HepG2 (cell line): Measurements from ENCODE around the gene TMEM196. TPM values are rescaled to one million over a fixed set of nuclear protein-coding genes. Genes with fewer than 3 reads are reported as not detected.
A peak's percentile ranks its signal among the peaks of the same experiment; 100 is the strongest.

Source experiments
- BHLHE40 ChIP-seq: IDR thresholded peaks from 2 replicates; pipeline ENCODE4 v1.6.1; 2011; ENCODE audit warnings: low read length, improper control_type of control experiment
- BRD4 ChIP-seq: sonication (generic); formaldehyde crosslinking; IDR thresholded peaks from 2 replicates; pipeline ENCODE4 v1.4.0; 2020; ENCODE audit warnings: missing genetic modification reagents
- GABPA ChIP-seq, 2 experiments: IDR thresholded peaks; 2 replicates each; pipeline ENCODE4 v1.6.1; 2011 to 2016; ENCODE audit warnings: low read depth in 2 of 2, low read length in 1 of 2, missing biosample characterization in 1 of 2, missing genetic modification characterization in 1 of 2
- GFI1 ChIP-seq: sonication (generic); formaldehyde crosslinking; IDR thresholded peaks from 2 replicates; pipeline ENCODE4 v1.5.0; 2020; ENCODE audit warnings: missing genetic modification reagents, mild to moderate bottlenecking, borderline replicate concordance
- MAFF ChIP-seq: IDR thresholded peaks from 2 replicates; pipeline ENCODE4 v1.6.1; 2011; ENCODE audit warnings: low read depth, low read length, improper control_type of control experiment
- MBD4 ChIP-seq: IDR thresholded peaks from 2 replicates; pipeline ENCODE4 v1.6.1; 2012; ENCODE audit warnings: low read length, inconsistent platforms, borderline replicate concordance
- MLXIP ChIP-seq: sonication (generic); formaldehyde crosslinking; IDR thresholded peaks from 2 replicates; pipeline ENCODE4 v1.9.0; 2021; ENCODE audit warnings: missing genetic modification reagents, borderline replicate concordance
- NCOA2 ChIP-seq: sonication (generic); formaldehyde crosslinking; IDR thresholded peaks from 2 replicates; pipeline ENCODE4 v1.8.0; 2022; ENCODE audit warnings: inconsistent platforms
- NR2F1 ChIP-seq, 2 experiments: fragments of 450-650 bp in 1 of 2; formaldehyde crosslinking in 1 of 2; IDR thresholded peaks; 2 replicates each; pipeline versions ENCODE4 v1.5.0 to v1.6.1; 2016 to 2020; ENCODE audit warnings: mild to moderate bottlenecking in 1 of 2, missing compliant biosample characterization in 1 of 2, missing genetic modification reagents in 1 of 2, moderate library complexity in 1 of 2
- POLR2A ChIP-seq, 2 experiments: IDR thresholded peaks; 2 replicates each; pipeline ENCODE4 v1.6.1; 2011; ENCODE audit warnings: low read depth in 2 of 2, low read length in 2 of 2, mild to moderate bottlenecking in 1 of 2, moderate library complexity in 1 of 2; ENCODE audit not compliant: insufficient read depth in 1 of 2
- SETDB1 ChIP-seq: sonication (generic); formaldehyde crosslinking; IDR thresholded peaks from 2 replicates; pipeline ENCODE4 v1.5.1; 2020; ENCODE audit warnings: missing genetic modification reagents, mild to moderate bottlenecking, borderline replicate concordance
- TAF15 ChIP-seq: fragments of 200-400 bp; formaldehyde crosslinking; IDR thresholded peaks from one replicate; pipeline ENCODE4 v1.6.1; 2018; ENCODE audit warnings: mild to moderate bottlenecking, low read depth, low read length; ENCODE audit not compliant: poor library complexity, severe bottlenecking
- ZBTB4 ChIP-seq: sonication (generic); formaldehyde crosslinking; IDR thresholded peaks from 2 replicates; pipeline ENCODE4 v1.4.0; 2020; ENCODE audit warnings: missing genetic modification reagents, mild to moderate bottlenecking, borderline replicate concordance
- ZFP41 ChIP-seq: sonication (generic); formaldehyde crosslinking; IDR thresholded peaks from 2 replicates; pipeline ENCODE4 v1.4.0; 2020; ENCODE audit warnings: mild to moderate bottlenecking, missing genetic modification reagents, borderline replicate concordance
- ZFP82 ChIP-seq: sonication (generic); formaldehyde crosslinking; IDR thresholded peaks from 2 replicates; pipeline ENCODE4 v1.5.1; 2020; ENCODE audit warnings: mild to moderate bottlenecking, missing genetic modification reagents, borderline replicate concordance
- ZKSCAN5 ChIP-seq: sonication (generic); formaldehyde crosslinking; IDR thresholded peaks from 2 replicates; pipeline ENCODE4 v1.5.1; 2020; ENCODE audit warnings: mild to moderate bottlenecking, missing genetic modification reagents
- ZNF513 ChIP-seq: sonication (generic); formaldehyde crosslinking; conservative IDR thresholded peaks from 2 replicates; pipeline ENCODE4 v1.5.0; 2020; ENCODE audit warnings: missing genetic modification reagents
- ZNF567 ChIP-seq: sonication (generic); formaldehyde crosslinking; IDR thresholded peaks from 2 replicates; pipeline ENCODE4 v1.8.1; 2023; ENCODE audit warnings: mild to moderate bottlenecking, missing genetic modification reagents, borderline replicate concordance
- ZNF746 ChIP-seq: sonication (generic); formaldehyde crosslinking; IDR thresholded peaks from 2 replicates; pipeline ENCODE4 v1.8.0; 2022; ENCODE audit warnings: mild to moderate bottlenecking, missing genetic modification reagents
- polyA plus RNA-seq, 8 experiments: library from polyadenylated mRNA; depleted of rRNA in 3 of 8; stranded (reverse) in 7 of 8; unstranded in 1 of 8; fragments of >200 nt; fragmentation: Illumina TruSeq in 4 of 8; extraction: Trizol in 4 of 8; gene quantifications; 2 replicates each; pipeline versions ENCODE4 v1.2.1 to v1.2.3, GENCODE V29; 2011 to 2016; ENCODE audit warnings: low read depth in 4 of 8, missing spikeins in 1 of 8, mixed read lengths in 1 of 8; ENCODE audit not compliant: insufficient read depth in 1 of 8
- total RNA-seq, 5 experiments: library from RNA; depleted of rRNA; stranded (reverse); fragments of >200 nt; fragmentation: Illumina TruSeq; extraction: Trizol; gene quantifications; 2 replicates each; pipeline ENCODE4 v1.2.3, GENCODE V29; 2016; ENCODE audit warnings: low read depth in 1 of 5

Gene TMEM196
- total and polyA plus RNA-seq, 2 of the 13 experiments (the other 11 are each of a cell fraction or from before 2014, with no cell fraction given): not detected

- TF ChIP-seq ZKSCAN5 (CRISPR knock-in tag): no peak
- TF ChIP-seq POLR2A (IDR thresholded peaks at IDR 0.05; ENCODE audit: insufficient read depth in 1 of 2, low read depth in 2 of 2, low read length in 2 of 2): peak; percentile 95 to 98
- TF ChIP-seq ZFP82 (CRISPR knock-in tag): no peak
- TF ChIP-seq NCOA2 (CRISPR knock-in tag): peak; percentile 56
- TF ChIP-seq BHLHE40: peak; percentile 65; the same call in 1 of the 2 replicates
- TF ChIP-seq BRD4: no peak; the same call in 1 of the 2 replicates
- no peak for TF ChIP-seq GABPA (IDR thresholded peaks at IDR 0.05; ENCODE audit: low read depth, low read length)
- TF ChIP-seq GABPA (CRISPR knock-in tag; IDR thresholded peaks at IDR 0.05; ENCODE audit: low read depth): peak; percentile 70
- peak; percentile 44 for TF ChIP-seq TAF15
- 0 out of 2 replicates have a peak, but pooled peaks have one; percentile 11 for TF ChIP-seq MAFF
- TF ChIP-seq NR2F1 (CRISPR knock-in tag; IDR thresholded peaks at IDR 0.05): no peak
- TF ChIP-seq MBD4: no peak
- TF ChIP-seq ZNF567 (CRISPR knock-in tag): 0 out of 2 replicates have a peak, but pooled peaks have one; percentile 20
- peak; percentile 19; the same call in 1 of the 2 replicates for TF ChIP-seq ZBTB4 (CRISPR knock-in tag)
- TF ChIP-seq SETDB1 (CRISPR knock-in tag): no peak
- no peak for TF ChIP-seq ZNF746 (CRISPR knock-in tag)
- TF ChIP-seq ZNF513 (CRISPR knock-in tag): no peak
- TF ChIP-seq ZFP41: no peak
- TF ChIP-seq GFI1 (CRISPR knock-in tag): peak; percentile 44; the same call in 1 of the 2 replicates
- TF ChIP-seq MLXIP (CRISPR knock-in tag): no peak
These were observed 64.8 kb downstream of the TMEM196 start, which contains the start of gene POLR1F (continued) for GRCh38 chr7:19708397-19709248.
